ENCODE measurements around the gene CELSR1. TPM values are rescaled to one million over a fixed set of nuclear protein-coding genes. Genes with fewer than 3 reads are reported as not detected.

CELSR1 gene
- total and polyA plus RNA-seq, 2 donors (not counting 1 experiment from before 2014, with no cell fraction given) = 0.07 to 1.8 TPM

GRCh38 chr22:46326066-46326680 lies 211.2 kb downstream of the CELSR1 start:
- Histone ChIP-seq H3K27ac (ENCODE audit: insufficient read depth, low read length) (no peak overlapping the region), H3K4me2 (ENCODE audit: extremely low read depth, insufficient read depth, low read length) (no peak overlapping the region), H3K9me3 (ENCODE audit: control insufficient read depth, insufficient read depth, low read depth, low read length) (no peaks in the 10 kb centered on the region), H3K4me1 (ENCODE audit: control insufficient read depth, extremely low read depth, insufficient read depth, low read length) (no peaks in the 10 kb centered on the region), H3K36me3 (ENCODE audit: control insufficient read depth, insufficient read depth, low read length) (peaks cover 17% of the 10 kb centered on the region), H3K79me2 (ENCODE audit: control insufficient read depth, insufficient read depth, low read length) (no peaks in the 10 kb centered on the region), H2AFZ (ENCODE audit: low read length) (no peak overlapping the region), H3K4me3 (replicated peaks in 1 of 4; ENCODE audit: control extremely low read depth in 1 of 4, insufficient read depth in 1 of 4, low read depth in 3 of 4, low read length in 4 of 4) (no peak overlapping the region), H3K9ac (ENCODE audit: insufficient read depth, low read length) (no peak overlapping the region), H4K20me1 (ENCODE audit: control insufficient read depth, extremely low read depth, insufficient read depth, low read length) (no peaks in the 10 kb centered on the region), H3K27me3 (ENCODE audit: control insufficient read depth, insufficient read depth, low read length) (no peaks in the 10 kb centered on the region)
- DNase-seq (ENCODE audit: low read depth in 2 of 2) = no peak
- no peak for TF ChIP-seq EZH2 (IDR thresholded peaks at IDR 0.05; ENCODE audit: low read length, missing control alignments)
- no peak for TF ChIP-seq CTCF (conservative IDR thresholded peaks at IDR 0.05 in 1 of 2, IDR thresholded peaks at IDR 0.05 in 1 of 2; ENCODE audit: low read depth in 1 of 2, low read length in 2 of 2)

- Histone ChIP-seq H3K27ac (ENCODE audit: insufficient read depth, low read length) (no peak overlapping the region), H3K4me3 (replicated peaks in 1 of 4; ENCODE audit: control extremely low read depth in 1 of 4, insufficient read depth in 1 of 4, low read depth in 3 of 4, low read length in 4 of 4) (no peak overlapping the region), H3K9me3 (ENCODE audit: control insufficient read depth, insufficient read depth, low read depth, low read length) (no peaks in the 10 kb centered on the region), H3K36me3 (ENCODE audit: control insufficient read depth, insufficient read depth, low read length) (peaks cover 17% of the 10 kb centered on the region), H3K27me3 (ENCODE audit: control insufficient read depth, insufficient read depth, low read length) (no peaks in the 10 kb centered on the region), H3K4me2 (ENCODE audit: extremely low read depth, insufficient read depth, low read length) (no peak overlapping the region), H3K79me2 (ENCODE audit: control insufficient read depth, insufficient read depth, low read length) (peaks cover 6% of the 10 kb centered on the region), H4K20me1 (ENCODE audit: control insufficient read depth, extremely low read depth, insufficient read depth, low read length) (no peaks in the 10 kb centered on the region), H2AFZ (ENCODE audit: low read length) (no peak overlapping the region), H3K9ac (ENCODE audit: insufficient read depth, low read length) (no peak overlapping the region), H3K4me1 (ENCODE audit: control insufficient read depth, extremely low read depth, insufficient read depth, low read length) (no peaks in the 10 kb centered on the region)
- TF ChIP-seq CTCF (conservative IDR thresholded peaks at IDR 0.05 in 1 of 2, IDR thresholded peaks at IDR 0.05 in 1 of 2; ENCODE audit: low read depth in 1 of 2, low read length in 2 of 2) (no peak), EZH2 (IDR thresholded peaks at IDR 0.05; ENCODE audit: low read length, missing control alignments) (no peak)
- DNase-seq (ENCODE audit: low read depth in 2 of 2) = no peak
Measured at GRCh38 chr22:46323162-46323561, 214.3 kb downstream of the CELSR1 start.

- H3K79me2 ChIP-seq (ENCODE audit: control insufficient read depth, insufficient read depth, low read length) = peaks cover 6% of the 10 kb centered on the region
- no peak overlapping the region for H3K4me2 ChIP-seq (ENCODE audit: extremely low read depth, insufficient read depth, low read length)
- H3K27ac ChIP-seq (ENCODE audit: insufficient read depth, low read length) = no peak overlapping the region
- H2AFZ ChIP-seq (ENCODE audit: low read length) = no peak overlapping the region
- H4K20me1 ChIP-seq (ENCODE audit: control insufficient read depth, extremely low read depth, insufficient read depth, low read length) = no peaks in the 10 kb centered on the region
- no peak overlapping the region for H3K9ac ChIP-seq (ENCODE audit: insufficient read depth, low read length)
- H3K9me3 ChIP-seq (ENCODE audit: control insufficient read depth, insufficient read depth, low read depth, low read length) = no peaks in the 10 kb centered on the region
- H3K27me3 ChIP-seq (ENCODE audit: control insufficient read depth, insufficient read depth, low read length) = no peaks in the 10 kb centered on the region
- TF ChIP-seq EZH2 (IDR thresholded peaks at IDR 0.05; ENCODE audit: low read length, missing control alignments) (no peak), CTCF (conservative IDR thresholded peaks at IDR 0.05 in 1 of 2, IDR thresholded peaks at IDR 0.05 in 1 of 2; ENCODE audit: low read depth in 1 of 2, low read length in 2 of 2) (no peak)
- no peak for DNase-seq (ENCODE audit: low read depth in 2 of 2)
- no peak overlapping the region for H3K4me3 ChIP-seq (replicated peaks in 1 of 4; ENCODE audit: control extremely low read depth in 1 of 4, insufficient read depth in 1 of 4, low read depth in 3 of 4, low read length in 4 of 4)
- H3K4me1 ChIP-seq (ENCODE audit: control insufficient read depth, extremely low read depth, insufficient read depth, low read length) = no peaks in the 10 kb centered on the region
- H3K36me3 ChIP-seq (ENCODE audit: control insufficient read depth, insufficient read depth, low read length) = peaks cover 18% of the 10 kb centered on the region
Measured at GRCh38 chr22:46322711-46323110, 214.7 kb downstream of the CELSR1 start.
